Measurements from ENCODE around the gene SERTAD3.

- TF ChIP-seq CTCF (IDR thresholded peaks at IDR 0.05) = no peak
- no peak for TF ChIP-seq POLR2A (IDR thresholded peaks at IDR 0.05)
These were observed 45.6 kb downstream of the SERTAD3 start for GRCh38 chr19:40398417-40399131.
